PC-3 (cell line): Measurements from ENCODE around the gene CSMD2.

ENCODE experiments used
- EZH2 ChIP-seq: fragments of 300-600 bp; sonication (generic); IDR thresholded peaks from one replicate; pipeline ENCODE4 v1.6.1; 2017; ENCODE audit warnings: antibody characterized with exemption, mild to moderate bottlenecking, low read length; ENCODE audit not compliant: unreplicated experiment
- TF ChIP-seq, protein P1 (sequence below): fragments of 300-600 bp; sonication (generic); conservative IDR thresholded peaks from 2 replicates; pipeline ENCODE4 v1.5.1; 2017; ENCODE audit warnings: antibody characterized with exemption, low read depth, mild to moderate bottlenecking, low read length

GRCh38 chr1:33824321-33824720 lies 340.7 kb downstream of the CSMD2 start:
- TF ChIP-seq, protein P1, sequence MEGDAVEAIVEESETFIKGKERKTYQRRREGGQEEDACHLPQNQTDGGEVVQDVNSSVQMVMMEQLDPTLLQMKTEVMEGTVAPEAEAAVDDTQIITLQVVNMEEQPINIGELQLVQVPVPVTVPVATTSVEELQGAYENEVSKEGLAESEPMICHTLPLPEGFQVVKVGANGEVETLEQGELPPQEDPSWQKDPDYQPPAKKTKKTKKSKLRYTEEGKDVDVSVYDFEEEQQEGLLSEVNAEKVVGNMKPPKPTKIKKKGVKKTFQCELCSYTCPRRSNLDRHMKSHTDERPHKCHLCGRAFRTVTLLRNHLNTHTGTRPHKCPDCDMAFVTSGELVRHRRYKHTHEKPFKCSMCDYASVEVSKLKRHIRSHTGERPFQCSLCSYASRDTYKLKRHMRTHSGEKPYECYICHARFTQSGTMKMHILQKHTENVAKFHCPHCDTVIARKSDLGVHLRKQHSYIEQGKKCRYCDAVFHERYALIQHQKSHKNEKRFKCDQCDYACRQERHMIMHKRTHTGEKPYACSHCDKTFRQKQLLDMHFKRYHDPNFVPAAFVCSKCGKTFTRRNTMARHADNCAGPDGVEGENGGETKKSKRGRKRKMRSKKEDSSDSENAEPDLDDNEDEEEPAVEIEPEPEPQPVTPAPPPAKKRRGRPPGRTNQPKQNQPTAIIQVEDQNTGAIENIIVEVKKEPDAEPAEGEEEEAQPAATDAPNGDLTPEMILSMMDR: no peak
- no peak for TF ChIP-seq EZH2
